Subcutaneous adipose tissue (tissue), 4 donors: Measurements from ENCODE around the gene CD79A. TPM values are rescaled to one million over a fixed set of nuclear protein-coding genes. Genes with fewer than 3 reads are reported as not detected.

Source experiments
- total RNA-seq, 4 donors: library from RNA; depleted of rRNA; stranded (reverse); fragments of >200 nt; gene quantifications; one replicate each; pipeline ENCODE4 v1.1.0, GENCODE V29; 2016
- TF ChIP-seq, protein P1 (sequence below): fragments of 450-650 bp; IDR thresholded peaks from one replicate; pipeline ENCODE4 v1.5.1; 2016; ENCODE audit warnings: low read depth, mild to moderate bottlenecking, control low read depth, antibody characterized with exemption, moderate library complexity

The CD79A gene
- total RNA-seq, 4 donors from 2014 or later = 0.51 TPM; not detected in 3

DNA sequence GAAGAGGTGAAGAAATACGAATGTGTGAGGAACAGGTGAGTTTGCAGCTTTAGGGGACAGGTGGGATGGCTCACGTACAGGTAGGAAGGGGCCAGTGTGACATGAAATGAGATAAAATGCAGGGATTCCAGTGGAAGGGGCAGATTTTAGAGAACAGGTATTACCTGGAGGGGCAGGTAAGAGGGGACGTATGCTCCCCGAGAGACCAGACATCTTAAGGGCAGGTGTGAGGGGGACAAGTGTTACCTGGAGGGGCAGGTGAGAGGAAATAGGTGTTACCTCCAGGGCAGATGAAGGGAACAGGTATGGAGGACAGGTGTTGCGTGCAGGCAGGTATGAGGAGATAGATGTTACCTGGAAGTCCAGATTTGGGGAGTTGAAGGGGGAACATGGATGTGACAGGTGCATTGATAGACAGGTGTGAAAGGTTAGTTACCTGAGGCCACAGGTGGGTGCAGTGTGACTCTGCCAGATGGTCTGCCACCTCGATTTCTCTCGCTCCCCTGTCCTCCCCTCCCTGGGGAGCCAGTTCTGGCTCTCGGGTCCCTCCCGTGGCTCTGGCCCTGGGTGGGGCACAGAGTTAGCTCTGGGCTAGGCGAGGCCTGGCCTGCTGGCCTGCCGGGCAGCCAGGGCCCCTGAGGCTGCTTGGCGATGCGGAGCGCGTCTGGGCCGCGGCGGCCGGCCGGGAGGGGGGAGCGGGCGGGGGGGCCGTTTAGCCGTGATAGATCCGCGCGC is 49.1 kb downstream of the CD79A start:
- TF ChIP-seq, protein P1, sequence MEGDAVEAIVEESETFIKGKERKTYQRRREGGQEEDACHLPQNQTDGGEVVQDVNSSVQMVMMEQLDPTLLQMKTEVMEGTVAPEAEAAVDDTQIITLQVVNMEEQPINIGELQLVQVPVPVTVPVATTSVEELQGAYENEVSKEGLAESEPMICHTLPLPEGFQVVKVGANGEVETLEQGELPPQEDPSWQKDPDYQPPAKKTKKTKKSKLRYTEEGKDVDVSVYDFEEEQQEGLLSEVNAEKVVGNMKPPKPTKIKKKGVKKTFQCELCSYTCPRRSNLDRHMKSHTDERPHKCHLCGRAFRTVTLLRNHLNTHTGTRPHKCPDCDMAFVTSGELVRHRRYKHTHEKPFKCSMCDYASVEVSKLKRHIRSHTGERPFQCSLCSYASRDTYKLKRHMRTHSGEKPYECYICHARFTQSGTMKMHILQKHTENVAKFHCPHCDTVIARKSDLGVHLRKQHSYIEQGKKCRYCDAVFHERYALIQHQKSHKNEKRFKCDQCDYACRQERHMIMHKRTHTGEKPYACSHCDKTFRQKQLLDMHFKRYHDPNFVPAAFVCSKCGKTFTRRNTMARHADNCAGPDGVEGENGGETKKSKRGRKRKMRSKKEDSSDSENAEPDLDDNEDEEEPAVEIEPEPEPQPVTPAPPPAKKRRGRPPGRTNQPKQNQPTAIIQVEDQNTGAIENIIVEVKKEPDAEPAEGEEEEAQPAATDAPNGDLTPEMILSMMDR = no peak

DNA sequence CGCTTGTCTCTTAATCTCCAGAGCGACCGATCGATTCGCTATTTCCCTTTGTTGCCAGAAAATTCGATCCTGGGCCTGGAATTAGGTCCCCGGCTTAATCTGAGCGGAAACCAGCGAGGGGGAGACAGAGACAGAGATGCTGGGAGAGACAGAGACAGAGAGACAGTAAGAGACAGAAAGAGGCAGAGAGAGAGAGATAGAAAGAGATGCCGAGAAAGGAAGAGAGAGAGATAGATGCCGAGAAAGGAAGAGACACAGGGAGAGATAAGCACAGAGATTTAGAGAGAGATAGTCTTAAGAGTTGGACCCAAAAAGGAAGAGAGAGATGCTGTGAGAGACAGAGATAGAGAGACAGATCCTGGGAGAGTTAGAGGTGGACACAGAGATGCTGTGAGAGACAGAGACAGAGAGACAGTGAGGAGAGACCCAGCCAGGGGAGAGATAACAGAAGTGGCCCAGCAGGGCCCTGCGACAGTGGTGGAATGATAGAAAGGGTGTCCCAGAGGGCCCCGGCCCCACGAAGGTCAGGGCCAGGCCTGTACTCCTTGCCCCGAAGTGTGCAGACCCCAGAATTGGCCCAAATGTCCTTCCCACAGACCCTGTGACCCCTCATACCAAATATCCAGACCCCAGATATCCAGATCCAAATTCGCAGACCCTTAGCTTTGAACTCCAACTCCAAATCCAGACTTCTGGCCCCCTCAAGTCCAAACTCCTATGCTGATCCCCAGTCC is 49.9 kb downstream of the CD79A start:
- TF ChIP-seq, protein P1 = no peak

DNA sequence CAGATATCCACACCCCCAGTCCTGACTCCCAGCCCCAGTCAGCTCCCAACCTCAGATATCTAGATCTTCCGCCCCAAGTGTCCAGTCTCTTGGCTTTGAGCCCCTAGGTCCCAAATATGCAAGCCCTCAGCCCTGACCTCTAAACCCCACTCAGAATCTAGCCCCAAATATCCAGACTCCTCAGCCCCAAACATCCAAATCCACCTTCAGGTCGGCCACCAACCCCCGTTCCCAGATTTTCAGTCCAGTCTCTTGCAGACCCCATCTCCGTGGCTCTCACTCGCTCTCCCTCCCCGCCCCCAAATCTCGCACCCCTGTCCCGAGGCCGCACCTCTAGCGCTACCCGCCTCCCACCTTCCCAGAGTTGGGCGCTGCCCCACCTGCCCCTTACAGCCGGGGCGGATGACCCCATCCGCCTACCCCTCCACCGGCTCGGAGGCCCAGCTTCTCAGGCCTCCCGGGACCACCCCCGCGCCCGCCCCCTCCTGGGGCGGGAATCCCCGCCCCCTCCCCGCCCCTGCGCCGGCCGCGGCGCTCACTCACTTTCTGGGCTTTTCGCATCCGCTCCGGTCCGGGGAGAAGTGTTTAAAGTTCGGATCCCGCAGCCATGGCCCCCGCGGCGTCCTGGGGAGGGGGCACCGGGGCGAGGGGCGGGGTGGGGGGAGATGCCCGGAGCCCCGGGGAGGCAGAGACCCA is 50.6 kb downstream of the CD79A start:
- TF ChIP-seq, protein P1 = no peak

DNA sequence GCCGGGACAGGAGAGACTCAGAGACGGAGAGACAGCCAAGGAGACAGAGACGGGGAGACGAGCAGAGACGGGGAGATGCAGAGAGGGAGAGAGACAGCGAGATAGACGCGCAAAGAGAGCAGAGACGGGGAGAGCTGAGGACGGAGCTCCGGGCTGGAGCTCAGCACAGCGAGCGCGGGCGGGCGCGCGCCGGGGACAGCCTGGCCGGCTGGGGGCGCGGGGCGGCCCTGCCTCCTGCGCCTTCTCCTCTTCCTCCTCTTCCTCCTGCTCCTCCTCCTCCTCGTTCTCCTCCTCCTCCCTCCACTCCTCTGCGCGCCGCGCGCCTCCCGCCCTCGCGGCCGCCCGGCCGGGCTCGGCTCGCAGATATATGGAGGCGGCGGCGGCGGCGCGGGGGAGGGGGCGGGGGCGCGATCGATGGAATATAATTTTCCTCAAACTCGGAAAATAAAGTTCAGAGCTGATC is 51.2 kb downstream of the CD79A start, which contains the start of gene ERFL:
ERFL (minus strand) TSS at position 229 of the 463 bp plus-strand sequence. CDS start 15,530 bp downstream, outside the sequence.
- TF ChIP-seq, protein P1 = no peak

DNA sequence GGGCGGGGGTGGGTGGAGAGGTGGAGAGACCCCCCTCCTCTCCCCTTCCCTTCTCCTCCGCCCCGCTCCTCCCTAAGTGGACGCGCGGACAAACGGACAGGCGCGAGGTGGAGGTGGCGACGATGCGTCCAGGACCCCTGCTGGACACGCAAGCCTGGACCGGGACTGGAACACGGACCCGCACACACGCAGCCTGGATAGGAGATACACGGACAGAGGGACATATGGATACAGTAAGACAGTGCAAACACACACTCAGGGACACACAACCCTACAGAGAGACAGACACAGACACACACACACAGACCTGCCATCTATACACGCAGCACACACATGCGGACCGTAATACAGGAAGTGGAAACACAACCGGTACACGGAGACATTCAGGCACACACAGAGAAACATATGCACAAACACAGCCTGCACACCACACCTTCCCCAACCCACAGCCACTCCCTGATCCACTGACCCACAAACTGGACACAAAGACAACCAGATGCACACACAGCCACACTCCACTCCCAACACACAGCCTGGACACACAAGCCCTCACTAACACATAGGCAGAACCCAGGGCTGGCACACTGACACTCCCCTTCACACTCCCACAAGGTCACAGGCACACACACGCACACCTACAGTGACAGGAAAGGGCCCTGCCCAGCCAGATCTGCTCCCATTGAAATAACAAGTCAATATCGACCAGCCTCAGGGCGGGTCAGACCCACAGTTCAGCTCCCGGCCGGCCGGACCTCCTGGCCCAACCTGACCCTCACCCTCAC is 51.9 kb downstream of the CD79A start:
- TF ChIP-seq, protein P1 = no peak

DNA sequence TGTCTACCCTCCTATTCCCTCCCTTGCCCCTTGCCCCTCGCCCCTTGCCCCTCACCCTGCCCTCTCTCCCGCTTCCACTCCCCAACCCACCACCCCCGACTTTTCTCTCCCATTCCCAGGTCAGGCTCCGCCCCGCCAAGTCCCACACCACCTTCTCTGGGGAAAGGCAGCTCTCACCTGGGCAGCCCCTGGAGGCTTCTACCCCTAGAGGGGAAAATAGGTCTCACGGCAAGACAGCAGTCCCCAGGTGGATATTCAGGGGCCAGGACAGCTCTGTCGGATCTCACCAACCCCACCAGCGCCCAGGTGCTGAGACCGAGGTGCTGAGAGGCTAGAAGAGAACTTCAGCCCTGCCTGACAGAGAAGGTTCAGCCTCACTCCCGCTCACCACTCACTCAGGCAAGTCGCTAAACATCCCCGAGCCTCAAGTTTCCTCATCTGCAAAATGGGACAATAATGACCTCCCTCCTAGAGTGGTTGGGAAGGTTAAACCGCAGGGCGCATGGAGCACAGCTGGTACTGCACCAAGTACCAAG is 52.5 kb downstream of the CD79A start:
- TF ChIP-seq, protein P1 = no peak
